ENCODE results near the gene CDC7. TPM values are rescaled to one million over a fixed set of nuclear protein-coding genes. Genes with fewer than 3 reads are reported as not detected.

Gene CDC7
- 0.66 and 12.9 TPM in 2 replicates for total RNA-seq

DNA sequence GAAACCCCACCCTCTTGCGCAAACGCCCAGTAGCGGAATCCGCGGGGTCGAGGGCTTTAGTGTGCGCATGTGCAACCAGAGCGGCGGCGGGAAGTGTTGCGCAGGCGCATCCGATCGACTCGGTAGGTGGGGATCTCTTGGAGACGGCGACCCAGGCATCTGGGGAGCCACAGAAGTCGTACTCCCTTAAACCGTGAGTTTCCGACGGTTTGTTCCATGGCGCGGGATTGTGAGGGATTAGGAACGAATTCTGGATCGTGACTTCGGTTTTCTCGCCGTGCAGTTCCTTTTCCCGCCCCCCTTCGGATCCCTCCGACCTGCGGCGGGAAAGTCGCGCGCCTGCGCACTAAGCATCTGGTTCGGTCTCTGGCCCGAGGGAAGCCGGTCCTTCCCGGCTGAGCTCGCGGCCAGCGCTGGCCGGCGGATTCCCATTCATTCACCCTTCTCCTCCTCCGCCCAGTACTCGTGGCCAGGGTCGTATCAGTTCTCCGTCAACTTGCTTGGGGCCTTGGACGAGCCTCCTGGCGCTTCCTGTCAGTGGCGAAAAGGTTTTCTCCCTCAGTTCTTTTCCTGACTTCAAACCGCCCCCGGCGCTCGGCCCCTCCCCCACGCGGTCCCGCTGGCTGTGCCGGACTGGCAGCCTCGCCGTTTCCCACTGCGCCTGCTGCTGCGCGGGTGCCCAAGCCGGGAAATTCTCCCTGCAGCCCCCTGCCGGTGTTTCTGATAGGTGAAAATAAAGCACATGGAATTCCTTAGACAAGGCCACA, at the start of gene CDC7:
TSS of gene CDC7 (plus strand) at position 96 of the 767 bp plus-strand sequence. CDS start 866 bp downstream, outside the sequence.

Other genes starting within 250 kb of the CDC7 start
- 0.14 and 0.22 TPM in 2 replicates for gene HFM1, start 96.0 kb upstream of the CDC7 start, total RNA-seq

Measured in placental pericyte (primary cell).